HG02870 (cell line): ENCODE measurements around the gene SLC9A3.
"Not testable (repeated sequence)": the region's sequence is repeated elsewhere in the genome, so short reads cannot be mapped to it uniquely, and the experiment has no call there.

Experiments used
- ATAC-seq: cut with Tn5 transposase; IDR thresholded peaks from one replicate; pipeline ENCODE4 v1.9.1; 2021; ENCODE audit warnings: mild to moderate bottlenecking, moderate library complexity; ENCODE audit not compliant: unreplicated experiment

Gene SLC9A3

DNA sequence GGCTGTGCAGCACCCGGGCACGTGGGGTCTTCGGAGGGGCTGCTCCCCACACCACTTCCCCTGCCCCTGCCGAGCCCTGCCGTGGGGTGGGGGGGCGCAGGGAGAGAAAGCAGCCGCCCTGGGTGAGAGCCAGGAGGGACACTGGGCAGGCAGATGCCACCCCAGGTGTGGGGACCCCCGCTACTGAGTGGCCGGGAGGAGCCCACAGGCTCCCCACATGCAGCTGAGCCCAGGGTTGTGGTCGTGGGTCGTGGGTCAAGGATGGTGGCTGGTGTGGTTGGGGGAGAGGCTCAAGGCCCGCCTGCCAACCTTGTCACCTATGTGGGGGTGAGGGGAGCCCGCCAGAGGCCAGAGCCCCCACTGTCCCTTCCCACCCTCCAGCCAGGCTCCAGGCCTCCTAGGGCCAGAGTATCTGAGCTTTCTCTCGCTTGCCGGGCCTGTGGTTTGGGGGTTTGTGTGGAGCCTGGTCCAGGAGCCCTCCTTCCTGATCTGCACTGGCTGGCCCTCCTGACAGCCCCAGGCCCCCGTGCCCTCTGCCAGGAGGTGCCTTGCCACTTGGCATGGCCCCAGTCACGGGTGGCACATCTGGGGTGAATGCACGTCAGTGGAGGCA, 45.8 kb downstream of the SLC9A3 start:
- ATAC-seq = no peak

DNA sequence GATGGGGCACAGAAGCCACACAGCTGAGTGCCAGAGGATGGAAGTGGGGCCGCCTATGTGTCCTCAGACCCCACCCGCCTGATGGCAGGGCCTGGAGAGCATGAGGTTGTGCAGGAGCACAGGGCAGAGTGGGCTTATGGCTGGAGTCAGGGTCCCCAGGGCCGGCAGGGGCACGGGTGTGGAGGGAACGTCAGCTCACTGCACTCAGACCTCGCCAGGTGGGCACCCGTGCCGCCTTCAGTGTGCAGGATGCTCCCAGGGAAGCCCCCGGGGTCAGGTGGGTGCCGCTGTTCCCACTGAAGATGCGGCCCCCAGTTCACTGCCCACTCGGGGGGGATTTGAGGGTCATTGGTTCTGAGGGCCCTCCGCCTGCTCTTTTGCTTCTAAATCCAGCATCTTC, 46.4 kb downstream of the SLC9A3 start:
- ATAC-seq = no peak

DNA sequence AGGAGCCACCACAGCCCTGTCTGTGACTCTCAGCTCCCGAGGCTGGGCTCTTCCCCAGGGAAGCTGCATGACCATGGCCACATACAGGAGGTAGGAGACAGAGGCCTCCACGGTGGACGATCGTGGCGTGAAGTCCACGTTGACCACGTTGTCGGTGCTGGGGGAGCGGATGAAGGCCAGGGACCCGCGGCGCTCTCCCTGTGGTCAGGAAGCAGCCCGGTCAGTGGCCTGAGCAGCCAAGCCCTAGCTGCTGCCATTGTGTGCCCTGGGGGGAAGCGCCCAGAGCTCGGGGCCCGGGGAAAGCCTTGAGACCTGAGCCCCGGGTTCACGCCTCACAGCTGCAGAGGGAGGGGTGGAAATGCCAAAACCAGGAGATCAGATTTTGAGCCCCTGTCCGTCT, 47.0 kb downstream of the SLC9A3 start:
- ATAC-seq = no peak

DNA sequence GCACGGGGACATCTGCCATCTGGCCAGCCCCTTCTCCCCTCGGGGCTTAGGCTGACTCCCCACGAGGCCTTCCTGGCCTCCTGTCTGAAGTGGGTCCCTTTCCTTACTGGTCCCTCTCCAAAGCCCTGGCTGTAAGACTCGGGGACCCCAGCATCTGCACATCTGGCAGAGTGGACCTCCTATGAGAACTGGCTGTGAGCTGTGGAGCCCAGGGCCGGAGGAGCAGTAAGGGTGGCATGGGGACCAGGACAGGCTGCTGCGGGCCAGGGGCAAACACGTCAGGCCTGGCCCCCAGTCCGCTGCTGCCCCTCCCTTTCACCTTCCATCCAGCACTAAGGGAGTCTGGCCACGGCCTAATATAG, 47.5 kb downstream of the SLC9A3 start:
- ATAC-seq = no peak

DNA sequence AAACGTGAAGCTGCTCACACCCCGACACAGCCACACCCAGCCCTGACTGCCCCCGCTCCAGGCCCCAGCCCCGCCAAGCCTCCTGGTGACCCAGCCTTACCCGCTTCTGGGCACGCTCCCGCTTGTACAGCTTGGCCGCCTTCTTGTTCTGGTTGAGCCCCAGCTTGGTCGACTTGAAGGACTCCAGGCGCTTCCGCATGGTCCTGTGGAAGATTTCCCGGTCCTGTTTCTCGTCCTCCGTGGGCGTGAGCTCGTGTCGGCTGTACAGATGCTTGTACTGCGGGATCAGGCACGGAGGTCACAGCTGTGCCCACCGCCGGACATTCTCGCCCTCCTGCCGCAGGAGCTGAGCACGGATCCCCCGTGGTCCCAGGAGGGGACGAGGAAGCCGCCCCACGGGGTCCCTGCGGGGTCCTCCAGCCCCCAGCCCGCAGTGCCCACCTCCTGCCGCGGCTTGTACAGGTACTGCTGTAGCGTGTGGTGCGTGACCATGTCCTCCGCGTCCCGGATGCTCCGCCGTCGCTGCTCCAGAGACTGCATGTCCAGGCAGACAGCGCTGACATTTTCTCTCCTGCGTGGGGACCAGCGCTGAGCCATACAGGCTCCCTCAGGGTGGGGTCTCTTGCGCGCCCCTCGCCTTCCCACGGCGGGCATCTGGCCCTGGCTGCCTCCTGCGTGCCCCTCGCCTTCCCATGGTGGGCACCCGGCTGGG, 48.0 kb downstream of the SLC9A3 start:
- no peak for ATAC-seq

DNA sequence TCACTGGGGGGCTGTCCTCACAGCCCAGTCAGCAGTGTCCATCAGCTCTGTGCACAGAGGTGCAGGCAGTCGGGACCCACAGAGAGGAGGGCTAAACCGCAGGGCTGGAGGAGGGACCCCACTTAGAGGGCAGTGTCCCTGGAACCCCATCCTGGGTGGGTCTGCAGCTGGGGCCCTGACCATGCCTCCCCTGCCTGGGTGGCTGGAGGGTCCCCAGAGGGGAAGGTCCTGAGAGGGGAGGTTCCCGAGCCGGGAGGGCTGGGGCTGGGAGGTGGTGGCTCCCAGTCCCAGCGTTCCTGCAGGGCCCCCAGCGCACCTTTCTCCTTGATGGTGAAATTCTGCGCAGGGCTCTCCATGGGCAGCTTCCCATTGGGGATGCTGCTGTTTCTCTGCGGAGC, 48.5 kb downstream of the SLC9A3 start:
- ATAC-seq = no peak

DNA sequence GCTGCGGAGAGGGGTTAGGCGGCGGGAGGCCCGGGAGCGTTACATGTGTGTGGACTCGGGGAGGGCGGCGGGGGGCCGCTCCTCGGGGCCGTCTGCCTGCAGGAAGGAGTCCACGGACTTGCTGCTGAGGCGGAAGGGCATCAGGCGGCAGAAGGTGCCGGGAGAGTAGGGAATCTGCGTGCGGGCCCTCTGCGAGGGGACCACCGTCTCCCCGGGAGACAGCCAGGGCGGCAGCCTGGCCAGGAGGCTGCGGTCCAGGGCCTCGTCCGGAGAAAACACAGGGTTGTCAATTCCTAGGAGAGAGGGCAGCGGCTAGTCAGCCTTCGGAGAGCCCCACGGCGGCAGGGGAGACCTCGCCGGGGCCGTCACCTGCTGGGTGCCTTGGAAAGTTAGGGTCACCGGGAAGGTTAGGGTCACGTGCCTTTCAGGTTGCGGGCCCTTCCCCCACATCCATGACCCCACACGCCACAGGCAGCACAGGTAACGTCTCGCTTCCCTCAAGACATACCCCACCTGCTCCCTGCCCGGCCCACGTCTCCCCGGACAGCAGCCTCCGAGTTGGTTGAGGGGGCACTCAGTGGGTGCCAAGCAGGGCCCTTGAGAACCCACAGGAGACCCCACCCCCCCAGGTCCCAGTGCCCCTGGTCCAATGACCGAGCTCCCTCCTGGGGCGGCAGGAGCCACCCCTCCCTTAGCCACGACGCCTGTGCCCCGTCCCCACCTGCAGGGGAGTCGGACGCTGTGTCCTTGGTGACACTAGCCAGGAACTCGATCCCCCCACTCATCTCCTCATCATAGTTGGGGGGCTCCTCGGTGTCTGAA, 49.2 kb downstream of the SLC9A3 start:
- no peak for ATAC-seq

DNA sequence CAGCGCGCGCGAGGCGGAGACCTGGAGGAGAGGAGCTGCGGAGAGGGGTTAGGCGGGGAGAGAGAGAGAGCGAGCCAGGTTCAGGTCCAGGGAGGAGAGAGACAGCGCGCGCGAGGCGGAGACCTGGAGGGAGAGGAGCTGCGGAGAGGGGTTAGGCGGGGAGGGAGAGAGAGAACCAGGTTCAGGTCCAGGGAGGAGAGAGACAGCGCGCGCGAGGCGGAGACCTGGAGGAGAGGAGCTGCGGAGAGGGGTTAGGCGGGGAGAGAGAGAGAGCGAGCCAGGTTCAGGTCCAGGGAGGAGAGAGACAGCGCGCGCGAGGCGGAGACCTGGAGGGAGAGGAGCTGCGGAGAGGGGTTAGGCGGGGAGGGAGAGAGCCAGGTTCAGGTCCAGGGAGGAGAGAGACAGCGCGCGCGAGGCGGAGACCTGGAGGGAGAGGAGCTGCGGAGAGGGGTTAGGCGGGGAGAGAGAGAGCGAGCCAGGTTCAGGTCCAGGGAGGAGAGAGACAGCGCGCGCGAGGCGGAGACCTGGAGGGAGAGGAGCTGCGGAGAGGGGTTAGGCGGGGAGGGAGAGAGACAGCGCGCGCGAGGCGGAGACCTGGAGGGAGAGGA, 49.9 kb downstream of the SLC9A3 start:
- ATAC-seq = not testable (repeated sequence)

DNA sequence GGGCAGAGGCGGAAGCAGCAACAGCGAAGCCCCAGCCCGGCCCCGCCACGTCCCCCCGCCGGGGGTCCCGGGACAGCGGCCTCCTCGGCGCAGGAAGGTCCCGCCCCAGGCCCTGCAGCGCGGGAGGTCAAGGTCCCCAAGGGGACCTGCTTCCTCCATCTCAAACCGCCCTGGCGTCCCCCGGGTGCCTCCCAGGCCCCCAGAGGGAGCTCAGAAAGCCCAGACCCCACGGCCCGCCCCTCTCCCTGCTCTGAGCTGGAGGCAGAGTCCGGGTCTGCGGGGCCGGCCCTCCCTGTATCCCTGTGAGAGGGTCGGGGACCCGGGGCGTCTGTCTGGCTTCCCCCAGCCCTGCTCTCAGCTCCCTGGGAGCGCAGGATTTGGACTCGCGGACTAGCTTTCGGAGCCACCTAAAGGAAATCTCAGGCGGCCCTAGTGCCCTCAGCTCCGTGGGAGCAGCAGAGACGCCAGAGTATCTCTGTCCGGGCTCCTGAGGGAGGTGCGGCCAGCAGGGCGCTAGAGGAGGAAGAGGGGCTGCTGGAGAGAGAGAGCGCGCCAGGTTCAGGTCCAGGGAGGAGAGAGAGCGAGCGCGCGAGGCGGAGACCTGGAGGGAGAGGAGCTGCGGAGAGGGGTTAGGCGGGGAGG, 50.6 kb downstream of the SLC9A3 start:
- ATAC-seq = peak; percentile 14

DNA sequence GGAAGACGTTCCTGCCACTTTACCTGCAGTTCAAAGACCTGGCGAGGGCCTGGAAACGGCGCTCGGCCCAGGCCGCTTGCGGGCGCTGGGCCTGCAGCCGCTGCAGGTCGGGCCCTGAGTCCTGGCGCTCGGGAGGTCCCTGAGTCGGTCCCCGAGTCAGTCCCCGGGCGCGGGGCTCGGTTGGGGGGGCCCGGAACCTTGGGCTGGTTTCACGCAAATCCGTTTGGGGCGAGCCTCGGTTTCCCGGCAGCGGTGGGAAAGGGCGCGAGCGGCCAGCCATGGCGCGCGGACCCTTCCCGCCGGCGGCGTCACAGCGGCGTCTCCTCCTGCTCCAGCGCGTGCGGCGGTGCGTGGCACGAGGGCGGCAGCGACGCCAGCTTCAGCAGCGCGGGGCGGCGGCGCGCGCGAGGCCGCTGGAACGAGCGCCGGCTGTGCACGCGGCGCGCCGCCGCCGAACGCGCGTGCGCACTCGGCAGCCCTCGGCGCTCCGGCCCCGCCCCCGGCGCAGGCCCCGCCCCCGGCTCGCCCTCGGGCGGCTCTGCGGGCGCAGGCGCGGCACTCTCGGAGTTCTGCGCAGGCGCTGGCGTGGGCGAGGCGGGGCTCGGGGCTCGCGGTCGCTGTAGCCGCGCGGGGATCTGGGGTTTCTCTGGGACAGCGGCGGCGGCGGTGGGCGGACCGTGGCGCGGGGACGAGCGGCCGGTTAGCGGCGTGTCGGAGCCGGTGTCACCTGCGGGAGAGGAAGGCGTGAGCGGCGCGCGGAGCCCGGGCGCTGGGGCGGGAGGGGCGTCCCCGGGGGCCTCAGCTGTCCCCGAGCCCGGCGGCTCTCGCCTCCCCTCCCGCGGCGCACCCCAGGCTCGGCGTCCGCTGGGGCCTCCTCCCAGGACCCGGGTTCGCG, 51.3 kb downstream of the SLC9A3 start:
- peak; percentile 57 for ATAC-seq

DNA sequence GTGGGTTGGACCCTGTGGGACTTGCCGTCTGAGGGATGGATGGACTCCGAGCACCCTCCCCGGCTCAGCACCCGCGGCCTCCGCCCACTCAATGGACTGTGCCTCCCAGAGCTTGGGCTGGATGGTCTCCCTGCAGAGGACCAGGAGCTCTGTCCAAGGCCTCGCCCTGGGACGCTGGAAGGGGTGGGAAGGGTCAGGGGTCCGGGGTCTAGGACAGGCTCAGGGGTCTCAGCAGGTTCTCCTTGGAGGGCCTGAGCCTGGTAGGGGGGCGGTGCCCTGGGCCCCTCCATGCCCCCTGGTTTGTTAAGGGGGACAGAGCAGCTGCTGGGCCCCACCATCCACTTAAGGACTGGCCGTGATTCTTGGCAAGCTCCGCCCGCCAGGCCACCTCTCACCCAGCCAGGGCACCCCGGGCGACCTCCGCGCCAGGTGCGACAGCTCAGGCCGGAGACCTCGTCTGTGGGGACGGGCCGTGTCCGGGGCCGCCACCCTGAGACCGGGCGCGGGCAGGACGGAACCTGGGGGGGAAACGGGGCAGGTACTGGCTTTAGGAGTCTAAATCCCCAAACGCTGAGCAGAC, 52.1 kb downstream of the SLC9A3 start:
- ATAC-seq = peak; percentile 9

DNA sequence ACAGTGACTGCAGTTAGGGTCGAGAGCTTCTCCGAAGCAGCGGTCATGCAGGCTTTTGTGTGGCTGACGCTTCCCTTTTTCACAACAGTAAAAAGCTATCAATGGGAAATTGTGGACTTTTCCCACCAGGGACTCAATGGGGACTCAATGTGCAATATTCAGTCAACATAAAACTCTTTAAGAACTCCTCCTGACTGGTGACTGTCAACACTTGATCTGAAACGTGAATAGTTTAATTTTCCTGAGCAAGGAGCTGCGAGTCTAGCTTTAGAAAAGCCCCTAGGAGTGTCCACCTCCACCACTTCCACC, 52.5 kb downstream of the SLC9A3 start:
- ATAC-seq = no peak

DNA sequence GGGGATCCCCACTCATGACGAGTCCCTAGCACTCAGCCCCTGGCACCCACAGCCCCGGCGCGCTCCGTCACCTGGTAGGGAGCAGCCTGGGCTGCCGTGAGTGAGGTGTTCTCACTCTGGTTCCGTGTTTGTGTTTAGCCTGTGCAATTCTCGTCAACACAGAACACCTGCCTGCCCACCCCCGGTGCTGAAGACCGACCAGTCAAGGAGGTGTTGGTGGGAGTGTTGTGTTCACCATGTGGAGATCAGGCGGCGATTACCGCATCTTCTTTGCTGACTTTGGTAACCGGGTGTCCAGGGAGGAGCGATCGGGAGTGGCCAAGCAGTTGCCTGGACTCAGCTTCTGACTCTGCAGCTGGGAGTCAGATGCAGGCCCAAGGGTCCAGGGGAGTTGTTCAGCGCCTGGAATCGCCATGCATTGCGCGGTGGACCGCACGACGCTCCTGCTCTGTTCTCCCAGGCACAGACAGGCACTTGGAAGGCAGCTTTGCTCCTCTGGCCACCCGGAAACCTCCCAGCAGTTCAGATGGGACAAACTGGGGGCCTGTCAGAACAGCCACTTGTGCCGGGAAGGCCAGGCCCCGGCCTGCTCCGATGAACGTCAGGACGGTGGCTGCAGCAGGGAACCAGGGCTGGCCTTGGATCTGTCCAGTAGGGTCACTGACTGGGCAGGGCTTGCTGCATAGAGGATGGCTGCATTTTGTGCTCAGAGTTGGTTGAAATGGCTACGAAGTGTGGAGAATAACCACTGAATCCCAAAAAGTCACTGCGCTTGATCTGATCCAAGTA, 53.1 kb downstream of the SLC9A3 start:
- ATAC-seq = no peak

DNA sequence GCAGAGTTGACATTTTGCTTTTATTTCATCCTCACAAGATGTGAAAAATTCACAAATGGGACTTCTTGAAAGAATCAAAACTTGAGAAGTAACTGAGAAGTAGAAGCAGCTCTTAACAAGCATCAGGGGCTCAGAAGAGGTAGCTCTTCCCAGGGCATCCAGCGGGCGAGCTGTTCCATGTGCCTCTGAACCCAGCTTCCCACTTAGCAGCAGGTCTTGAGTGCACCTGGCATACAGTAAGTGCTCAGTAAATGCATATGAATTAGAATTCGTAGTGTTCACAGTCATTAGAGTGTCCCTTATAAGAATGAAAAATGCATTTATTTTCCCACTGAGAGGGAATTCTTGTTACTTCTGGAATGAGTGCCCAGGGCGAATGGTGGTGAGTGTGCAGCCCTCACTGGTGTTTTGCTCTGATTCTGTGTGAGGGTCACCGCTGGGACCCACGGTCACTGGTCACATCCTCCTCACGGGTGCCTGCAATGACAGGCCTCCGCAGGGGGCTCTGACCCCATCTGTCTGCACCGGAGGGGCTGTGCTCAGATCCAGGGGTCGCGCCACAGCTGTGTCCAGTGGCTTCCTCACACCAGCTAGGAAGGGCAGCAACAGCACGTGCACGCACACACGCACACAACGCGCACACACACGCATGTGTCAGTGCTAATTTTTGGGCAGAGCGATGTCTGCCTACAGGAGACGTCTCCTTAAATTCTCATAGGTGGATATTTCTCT, 54.3 kb downstream of the SLC9A3 start:
- ATAC-seq = no peak

DNA sequence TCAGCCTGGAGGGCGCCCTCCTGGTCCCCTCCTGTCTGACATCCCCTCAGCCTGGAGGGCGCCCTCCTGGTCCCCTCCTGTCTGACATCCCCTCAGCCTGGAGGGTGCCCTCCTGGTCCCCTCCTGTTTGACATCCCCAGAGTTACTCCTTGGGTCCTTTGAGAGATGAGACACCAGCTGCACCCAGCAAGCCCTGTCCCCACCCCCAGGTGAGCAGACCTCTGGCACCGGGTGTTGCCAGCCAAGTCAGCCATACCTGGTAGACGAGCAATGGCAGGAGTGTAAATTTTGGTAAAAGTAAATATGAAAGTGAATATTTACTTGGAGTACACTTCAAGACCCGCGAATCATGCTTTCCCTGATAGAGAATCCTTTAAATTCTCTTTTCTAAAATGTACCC, 55.8 kb downstream of the SLC9A3 start:
- ATAC-seq = no peak

DNA sequence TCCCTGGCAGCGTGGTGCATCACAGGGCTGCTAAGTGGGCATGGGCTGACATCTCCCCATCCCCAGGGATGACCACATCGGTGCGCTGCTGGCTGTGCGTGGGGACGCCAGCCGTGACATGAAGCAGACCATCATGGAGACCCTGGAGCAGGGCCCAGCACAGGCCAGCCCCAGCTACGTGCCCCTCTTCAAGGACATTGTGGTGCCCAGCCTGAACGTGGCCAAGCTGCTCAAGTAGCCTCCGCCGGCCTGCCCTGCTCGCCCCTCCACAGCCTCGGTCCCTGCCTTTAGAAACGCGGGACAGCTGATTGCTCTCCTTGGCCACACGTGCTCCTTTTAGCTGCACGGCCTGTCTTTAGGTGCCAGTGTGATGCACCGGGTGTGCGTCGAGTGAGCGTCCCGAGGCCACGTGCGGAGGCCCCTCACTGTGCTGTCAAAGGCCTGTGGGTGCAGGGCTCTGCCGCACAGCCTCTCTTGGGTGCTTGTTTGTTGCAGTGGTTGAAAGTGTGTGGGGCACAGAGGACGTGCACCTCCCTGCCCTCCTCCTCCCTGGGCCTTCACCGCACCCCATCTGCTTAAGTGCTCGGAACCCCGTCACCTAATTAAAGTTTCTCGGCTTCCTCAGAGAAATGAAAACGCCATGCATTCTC, 57.5 kb downstream of the SLC9A3 start:
- no peak for ATAC-seq

DNA sequence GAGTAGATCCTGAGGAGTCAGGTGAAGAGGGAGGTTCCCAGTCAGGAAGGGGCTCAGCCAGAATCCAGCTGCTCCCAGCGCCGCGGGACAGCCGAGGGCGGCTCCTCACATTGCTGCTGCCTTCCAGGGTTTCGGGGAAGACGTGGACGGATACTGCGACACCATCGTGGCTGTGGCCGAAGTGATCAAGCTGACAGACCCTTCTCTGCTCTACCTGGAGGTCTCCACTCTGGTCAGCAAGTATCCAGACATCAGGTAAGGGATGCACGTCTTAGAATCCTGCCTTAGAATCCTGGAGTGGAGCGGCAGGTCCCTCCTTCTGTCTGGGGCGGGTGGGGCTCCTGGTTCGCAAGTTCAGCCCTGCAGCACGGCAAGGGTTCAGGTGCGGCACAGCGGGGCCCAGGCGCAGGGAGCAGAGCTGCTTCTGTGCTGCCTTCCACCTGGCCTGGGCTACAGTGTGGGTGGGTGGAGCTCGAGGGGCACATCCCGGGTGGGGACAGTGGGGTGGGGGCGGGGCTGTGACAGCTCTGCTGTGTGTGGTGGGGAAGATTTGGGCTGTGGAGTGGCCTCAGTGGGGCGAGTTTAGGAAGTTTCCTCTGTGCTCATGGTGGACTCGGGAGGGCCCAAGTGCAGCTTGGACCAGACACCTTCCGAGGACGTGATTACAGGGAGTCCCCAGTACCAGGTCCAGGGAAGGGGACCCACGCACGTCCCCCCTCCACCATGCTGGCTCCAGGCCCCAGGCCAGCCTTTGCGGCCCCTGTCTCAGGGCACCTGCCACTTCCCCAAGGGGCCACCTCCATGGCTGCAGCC, 58.5 kb downstream of the SLC9A3 start:
- no peak for ATAC-seq
